GM12878 (cell line): Measurements from ENCODE around the gene KBTBD4. TPM values are rescaled to one million over a fixed set of nuclear protein-coding genes. Genes with fewer than 3 reads are reported as not detected.

ENCODE experiments used
- ATAC-seq: fragments of 200-7000 bp; cut with Tn5 transposase; 3 replicates; pipeline ENCODE4 v1.9.1; 2020; ENCODE audit warnings: mild to moderate bottlenecking, moderate library complexity
- BruUV-seq: library from RNA; stranded (reverse); fragments of 400-500 nt; replicated peaks from 2 replicates; lab custom pipeline; 2021; lab: Mats Ljungman, UMichigan
- CTCF ChIA-PET: fragments of 300-600 bp; sonication (Branson Sonifier 250); formaldehyde crosslinking; extraction: SDS; loops from one replicate; lab custom pipeline; 2021; ENCODE audit warnings: inconsistent platforms; lab: Yijun Ruan, JAX
- POLR2A ChIA-PET: fragments of 350-600 bp; formaldehyde crosslinking; extraction: SDS; loops from one replicate; lab custom pipeline; 2021; ENCODE audit warnings: inconsistent platforms; lab: Charles Lee
- RAD21 ChIA-PET: fragments of 300-600 bp; sonication (Branson Sonifier 250); formaldehyde crosslinking; loops from one replicate; lab custom pipeline; 2023; ENCODE audit warnings: antibody characterized with exemption; ENCODE audit not compliant: unreplicated experiment; lab: Charles Lee
- SMC1A ChIA-PET: fragments of 300-600 bp; sonication (Branson Sonifier 250); formaldehyde crosslinking; loops from one replicate; lab custom pipeline; 2023; ENCODE audit not compliant: unreplicated experiment, uncharacterized antibody; lab: Charles Lee
- DNase-seq: peaks from one replicate; pipeline ENCODE4 v3.0.0-alpha.2; 2011; ENCODE audit warnings: low read depth, low spot score
- FAIRE-seq: peaks from 3 replicates; lab custom pipeline; 2011; peaks lifted over from hg19 to GRCh38; lab: Jason Lieb, UNC
- H2AFZ ChIP-seq: 2 replicates; pipeline ENCODE4 v1.6.0; 2011; ENCODE audit warnings: low read depth, low read length, control low read depth; ENCODE audit not compliant: control insufficient read depth
- H3K27ac ChIP-seq: 2 replicates; pipeline ENCODE4 v1.5.1; 2011; ENCODE audit warnings: control low read depth; ENCODE audit not compliant: control insufficient read depth, insufficient read depth
- H3K27me3 ChIP-seq, 2 experiments: replicated peaks in 1 of 2; 2 replicates each; pipeline versions ENCODE4 v1.6.0 to v1.6.1; 2011; ENCODE audit warnings: low read length in 1 of 2; ENCODE audit not compliant: control insufficient read depth in 2 of 2, insufficient read depth in 2 of 2
- H3K36me3 ChIP-seq, 2 experiments: 2 replicates each; pipeline ENCODE4 v1.5.1; 2011; ENCODE audit warnings: low read length in 1 of 2; ENCODE audit not compliant: control insufficient read depth in 2 of 2, insufficient read depth in 2 of 2
- H3K4me1 ChIP-seq: 2 replicates; pipeline ENCODE4 v1.6.1; 2011; ENCODE audit warnings: mild to moderate bottlenecking, low read length, moderate library complexity, mixed read lengths; ENCODE audit not compliant: control insufficient read depth, insufficient read depth
- H3K4me2 ChIP-seq: 2 replicates; pipeline ENCODE4 v1.6.0; 2011; ENCODE audit warnings: control low read depth; ENCODE audit not compliant: control insufficient read depth, insufficient read depth
- H3K4me3 ChIP-seq: fragments of 200-600 bp; sonication (generic); 2 replicates; pipeline ENCODE4 v1.5.1; 2016
- H3K79me2 ChIP-seq: 2 replicates; pipeline ENCODE4 v1.6.0; 2011; ENCODE audit warnings: low read length; ENCODE audit not compliant: control insufficient read depth, insufficient read depth
- H3K9ac ChIP-seq: 2 replicates; pipeline ENCODE4 v1.8.0; 2011; ENCODE audit warnings: low read length, control low read depth, mixed read lengths; ENCODE audit not compliant: control insufficient read depth, insufficient read depth
- H3K9me3 ChIP-seq: replicated peaks from 3 replicates; pipeline ENCODE4 v1.5.1; 2011; ENCODE audit warnings: mild to moderate bottlenecking, low read length; ENCODE audit not compliant: control insufficient read depth, insufficient read depth
- H4K20me1 ChIP-seq: 2 replicates; pipeline ENCODE4 v1.6.0; 2011; ENCODE audit not compliant: control insufficient read depth, insufficient read depth
- BACH1 ChIP-seq: fragments of 450-650 bp; IDR thresholded peaks from 2 replicates; pipeline ENCODE4 v1.6.1; 2017; ENCODE audit warnings: mild to moderate bottlenecking, borderline replicate concordance
- BMI1 ChIP-seq: fragments of 450-650 bp; IDR thresholded peaks from 2 replicates; pipeline ENCODE4 v1.6.1; 2016; ENCODE audit warnings: mild to moderate bottlenecking, moderate library complexity, borderline replicate concordance
- CBX3 ChIP-seq: fragments of 200-600 bp; sonication (generic); IDR thresholded peaks from 2 replicates; pipeline ENCODE4 v1.6.1; 2016; ENCODE audit warnings: low read depth, borderline replicate concordance
- CHD4 ChIP-seq: fragments of 200-600 bp; sonication (generic); IDR thresholded peaks from 2 replicates; pipeline ENCODE4 v1.6.1; 2016; ENCODE audit warnings: mild to moderate bottlenecking
- E2F8 ChIP-seq: fragments of 450-650 bp; IDR thresholded peaks from 2 replicates; pipeline ENCODE4 v1.6.1; 2018; ENCODE audit warnings: mild to moderate bottlenecking, low read depth, moderate library complexity; ENCODE audit not compliant: partially characterized antibody
- EGR1 ChIP-seq, 2 experiments: IDR thresholded peaks; 1 replicate in 1 of 2; 2 replicates in 1 of 2; pipeline ENCODE4 v1.6.1; 2011 to 2012; ENCODE audit warnings: low read depth in 2 of 2, low read length in 2 of 2, borderline replicate concordance in 1 of 2, mild to moderate bottlenecking in 1 of 2, moderate library complexity in 1 of 2
- HDAC2 ChIP-seq: fragments of 200-600 bp; sonication (generic); IDR thresholded peaks from 2 replicates; pipeline ENCODE4 v1.6.1; 2017
- MEF2A ChIP-seq: IDR thresholded peaks from 2 replicates; pipeline ENCODE4 v1.6.1; 2011; ENCODE audit warnings: low read depth, mild to moderate bottlenecking, low read length, moderate library complexity; ENCODE audit not compliant: insufficient read depth
- NBN ChIP-seq: fragments of 450-650 bp; IDR thresholded peaks from 2 replicates; pipeline ENCODE4 v1.6.1; 2016
- NKRF ChIP-seq: fragments of 450-650 bp; conservative IDR thresholded peaks from 2 replicates; pipeline ENCODE4 v1.6.1; 2017; ENCODE audit warnings: mild to moderate bottlenecking, moderate library complexity
- TCF3 ChIP-seq: IDR thresholded peaks from 2 replicates; pipeline ENCODE4 v1.6.1; 2012; ENCODE audit warnings: low read depth, mild to moderate bottlenecking, low read length, borderline replicate concordance; ENCODE audit not compliant: insufficient read depth
- ZNF622 ChIP-seq: fragments of 450-650 bp; IDR thresholded peaks from 2 replicates; pipeline ENCODE4 v1.6.1; 2017; ENCODE audit warnings: mild to moderate bottlenecking, inconsistent platforms
- WGBS: methylation state at CpG from one replicate; pipeline ENCODE4 v1.1.6; 2016; ENCODE audit warnings: low lambda C conversion rate; ENCODE audit not compliant: insufficient replicate concordance, insufficient coverage; ENCODE audit errors: missing lambda C conversion rate; 5-methylcytosine and 5-hydroxymethylcytosine counted together
- in situ Hi-C: fragments of 300-500 bp; cut with MboI; formaldehyde crosslinking; loops from 9 replicates; pipeline ENCODE4 v1.14.3; 2018; ENCODE audit warnings: mixed read lengths
- intact Hi-C: fragments of 100-400 bp; cut with micrococcal nuclease; formaldehyde crosslinking; loops from one replicate; pipeline ENCODE4 v1.14.2; 2022; ENCODE audit not compliant: unreplicated experiment
- polyA plus RNA-seq, 11 experiments: library from polyadenylated mRNA; depleted of rRNA in 4 of 11; unstranded in 6 of 11; stranded (reverse) in 5 of 11; fragments of >200 nt; fragmentation: Nextera tagmentation in 4 of 11; fragmentation: Illumina TruSeq in 1 of 11; extraction: Ambion mirVana in 4 of 11; extraction: Trizol in 1 of 11; gene quantifications; 1 replicate in 1 of 11; 2 replicates in 10 of 11; pipeline versions ENCODE4 v1.2.1 to v1.2.3, GENCODE V29; 2011 to 2016; ENCODE audit warnings: inconsistent platforms in 2 of 11, missing spikeins in 2 of 11, low read depth in 1 of 11
- total RNA-seq, 4 experiments: library from RNA; depleted of rRNA in 3 of 4; stranded (reverse); fragments of >200 nt in 3 of 4; fragmentation: Illumina TruSeq in 1 of 4; extraction: Trizol in 1 of 4; gene quantifications; 2 replicates each; pipeline versions ENCODE4 v1.2.1 to v1.2.3, GENCODE V29; 2013 to 2021

The KBTBD4 gene
- total and polyA plus RNA-seq, 10 of the 15 experiments (the other 5 are each of a cell fraction or from before 2014, with no cell fraction given): 18.4 to 46.4 (median 25.7) TPM

DNA sequence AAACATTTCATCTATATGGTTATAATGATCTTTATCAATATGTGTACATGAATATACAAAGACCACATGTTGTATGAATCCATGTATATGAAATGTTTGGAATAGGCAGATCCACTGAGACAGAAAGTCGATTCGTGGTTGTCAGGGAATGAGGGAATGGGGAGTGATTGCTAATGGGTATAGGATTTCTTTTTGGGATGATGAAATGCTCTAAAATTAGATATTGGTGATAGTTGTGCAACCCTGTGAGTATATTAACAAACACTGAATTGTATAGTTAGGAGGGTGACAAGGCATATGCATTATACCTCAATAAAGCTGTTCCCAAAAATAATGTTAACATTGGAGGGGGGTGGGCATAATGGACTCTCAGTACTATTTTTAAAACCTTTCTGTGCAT, 18.3 kb downstream of the KBTBD4 start:
- POLR2A ChIA-PET: interaction anchor here (0.6 kb wide), 1 partner anchor 170 kb away, joined by 3 read pairs; no protein-coding TSS in a partner anchor
- CTCF ChIA-PET: interaction anchor here (0.6 to 1.3 kb wide), 2 partner anchors 174 to 568 kb away, joined by 3 read pairs; no protein-coding TSS in a partner anchor
- intact Hi-C loops (no loop called here), in situ Hi-C loops (no loop called here)
- RAD21 ChIA-PET: no interaction called here
- H3K9ac ChIP-seq: no peak overlapping the region
- WGBS: 96% methylated on average over 2 of the region's 2 CpGs
- H3K4me3 ChIP-seq: no peak overlapping the region
- no TSS peak for BruUV-seq
- no peaks in the 10 kb centered on the region for H3K9me3 ChIP-seq
- no peak for FAIRE-seq
- ATAC-seq: no peak
- SMC1A ChIA-PET: interaction anchor here (1.4 kb wide), 1 partner anchor 96 kb away, joined by 3 read pairs; no protein-coding TSS in a partner anchor
- no peak overlapping the region for H2AFZ ChIP-seq
- H3K4me1 ChIP-seq: no peaks in the 10 kb centered on the region; the same call in 1 of the 2 replicates
- no peak overlapping the region for H3K27ac ChIP-seq
- no peaks in the 10 kb centered on the region for H3K36me3 ChIP-seq
- DNase-seq: no peak
- no peak overlapping the region for H3K4me2 ChIP-seq
- H3K27me3 ChIP-seq: no peaks in the 10 kb centered on the region
- TF ChIP-seq HDAC2 (no peak), TCF3 (no peak), ZNF622 (no peak), CHD4 (no peak), E2F8 (no peak), EGR1 (IDR thresholded peaks at IDR 0.05; ENCODE audit: borderline replicate concordance in 1 of 2, low read depth in 2 of 2, low read length in 2 of 2) (no peak), BACH1 (no peak), NBN (no peak), BMI1 (no peak), CBX3 (no peak), MEF2A (no peak), NKRF (no peak)
- TF ChIP-seq, all 136 proteins: peak for 0
- Histone ChIP-seq H3K79me2 (peaks cover 6% of the 10 kb centered on the region), H4K20me1 (no peaks in the 10 kb centered on the region)
